Stimulated activated naive B cell treated with anti-CD40 and anti-IgM and Interleukin-4, amounts not matched to agents 10 μg/mL and 1 μg/mL and 100 μg/mL, for 72 hours (primary cell): ENCODE measurements around the gene ZNF550.
"Not testable (repeated sequence)": the region's sequence is repeated elsewhere in the genome, so short reads cannot be mapped to it uniquely, and the experiment has no call there.

Experiments
- ATAC-seq, 2 donors: fragments of 150-1000 bp; cut with Tn5 transposase; replicated peaks; 2 replicates each; pipeline ENCODE4 v1.10.0; 2021; ENCODE audit warnings: moderate library complexity in 1 of 2
- DNase-seq: peaks from one replicate; pipeline ENCODE4 v3.0.0; 2021
- H3K27ac Mint-ChIP-seq: one replicate; pipeline ENCODE4 v1.8.0; 2022; ENCODE audit warnings: mild to moderate bottlenecking, mixed read lengths
- H3K27me3 Mint-ChIP-seq, 2 donors: one replicate each; pipeline ENCODE4 v1.8.0; 2022; ENCODE audit warnings: mixed read lengths in 2 of 2
- H3K36me3 Mint-ChIP-seq, 2 donors: one replicate each; pipeline ENCODE4 v1.8.0; 2022; ENCODE audit warnings: mixed read lengths in 2 of 2, mild to moderate bottlenecking in 1 of 2
- H3K4me1 Mint-ChIP-seq, 2 donors: one replicate each; pipeline ENCODE4 v1.8.0; 2022; ENCODE audit warnings: mixed read lengths in 2 of 2, mild to moderate bottlenecking in 1 of 2
- H3K4me3 Mint-ChIP-seq, 2 donors: one replicate each; pipeline ENCODE4 v1.8.0; 2022; ENCODE audit warnings: mild to moderate bottlenecking in 2 of 2, mixed read lengths in 2 of 2, moderate library complexity in 1 of 2
- H3K9me3 Mint-ChIP-seq, 2 donors: one replicate each; pipeline ENCODE4 v1.8.0; 2022; ENCODE audit warnings: mixed read lengths in 2 of 2, mild to moderate bottlenecking in 1 of 2

ZNF550 gene

DNA sequence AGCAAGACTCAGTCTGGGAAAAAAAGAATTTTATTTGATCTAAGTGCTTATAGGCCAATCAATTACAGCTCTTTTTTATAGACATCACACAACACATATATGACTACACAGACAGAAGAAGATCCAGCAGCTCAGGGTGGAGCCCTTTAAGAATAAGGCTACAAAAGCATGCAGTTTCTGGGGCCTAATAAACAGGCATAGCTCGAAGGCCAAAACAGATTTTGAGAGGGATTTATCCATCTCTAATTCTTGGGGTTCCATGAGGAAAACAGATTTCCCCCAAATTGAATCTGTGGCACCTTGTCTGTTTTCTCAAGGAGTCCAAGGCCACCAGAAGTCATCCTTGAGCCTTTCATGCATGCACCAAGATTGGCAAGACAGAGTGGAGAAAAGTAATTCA, 3.9 kb upstream of the ZNF550 start:
- Mint-ChIP-seq H3K4me1 (peaks cover 14 to 17% of the 10 kb centered on the region in 2 donors), H3K27ac (no peak overlapping the region), H3K9me3 (peaks cover 30 to 34% of the 10 kb centered on the region in 2 donors), H3K4me3 (no peak overlapping the region), H3K36me3 (peaks cover 14 to 45% of the 10 kb centered on the region in 2 donors), H3K27me3 (peaks cover 0 to 9% of the 10 kb centered on the region in 2 donors)
- ATAC-seq (no peak), DNase-seq (no peak)

DNA sequence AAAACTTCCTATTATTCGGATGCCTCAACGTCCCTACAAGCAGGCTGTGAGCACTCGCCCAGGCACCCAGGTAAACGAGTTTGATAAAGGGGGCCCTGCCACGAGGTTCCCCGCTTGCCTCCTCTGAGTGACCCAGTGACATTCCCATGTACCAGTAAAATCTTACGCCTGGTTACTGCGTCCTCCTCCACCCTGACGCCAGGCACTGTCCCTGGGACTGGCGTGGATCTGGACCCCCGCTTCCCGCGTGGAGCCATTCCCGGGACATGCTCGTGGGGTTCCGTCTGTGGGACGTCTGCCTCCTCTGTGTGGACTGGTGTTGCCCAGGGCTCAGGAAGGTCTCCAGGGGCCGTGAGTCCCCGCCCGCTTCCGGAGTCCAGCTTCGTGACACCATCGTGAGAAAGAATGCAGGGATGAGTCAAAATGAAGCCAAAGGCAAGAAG, 407 bp upstream of the ZNF550 start:
- peak overlapping the region; percentile 89 for H3K27ac Mint-ChIP-seq
- peaks cover 29 to 32% of the 10 kb centered on the region in 2 donors for H3K4me1 Mint-ChIP-seq
- peak overlapping the region; percentile 95 to 96 for H3K4me3 Mint-ChIP-seq
- peaks cover 29 to 48% of the 10 kb centered on the region in 2 donors for H3K36me3 Mint-ChIP-seq
- peak; percentile 2 for DNase-seq
- peaks cover 0 to 9% of the 10 kb centered on the region in 2 donors for H3K27me3 Mint-ChIP-seq
- peak; percentile 10 to 21 for ATAC-seq
- H3K9me3 Mint-ChIP-seq: peaks cover 6 to 14% of the 10 kb centered on the region in 2 donors

DNA sequence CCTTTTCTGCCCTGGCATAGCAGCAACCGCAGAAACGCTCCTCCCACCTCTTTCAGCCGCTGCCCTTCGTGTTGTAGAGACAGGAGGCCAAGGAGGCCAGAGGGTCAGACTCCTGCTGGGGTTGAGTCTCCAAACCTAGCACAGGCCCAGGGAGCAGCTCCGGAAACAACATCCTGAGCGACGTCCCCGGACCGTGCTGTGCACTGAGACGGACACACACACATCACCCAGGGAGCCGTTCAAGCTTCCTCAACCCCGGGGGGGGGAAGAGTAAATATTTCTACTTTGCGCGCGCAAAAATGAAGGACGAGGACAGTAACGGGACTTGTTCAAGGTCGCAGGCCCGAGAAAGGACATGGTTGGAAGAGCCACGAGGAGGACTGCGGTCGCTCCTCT, 657 bp downstream of the ZNF550 start:
- peak; percentile 1 for DNase-seq
- H3K36me3 Mint-ChIP-seq: peaks cover 40 to 59% of the 10 kb centered on the region in 2 donors

DNA sequence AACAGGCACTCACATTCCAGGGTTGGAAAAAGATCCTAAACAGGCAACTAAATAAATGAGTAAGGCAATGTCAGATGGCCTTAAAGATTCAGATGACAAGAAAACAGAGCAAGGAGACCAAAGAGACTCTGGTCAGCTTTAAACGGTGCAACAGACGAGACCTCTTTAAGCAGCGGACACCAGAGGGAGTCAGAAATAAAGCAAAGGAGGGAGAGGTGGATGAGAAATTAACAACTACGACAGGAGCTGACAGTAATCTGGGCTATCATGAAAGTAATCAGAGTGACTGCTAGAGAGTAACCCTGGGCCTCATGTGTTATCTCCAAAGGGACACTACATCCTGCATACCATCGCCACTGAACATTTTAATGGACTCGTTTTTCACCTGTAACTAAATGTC, 1.1 kb downstream of the ZNF550 start:
- ATAC-seq (no peak), DNase-seq (no peak)
- Mint-ChIP-seq H3K27ac (peak overlapping the region; percentile 81), H3K36me3 (peaks cover 42 to 61% of the 10 kb centered on the region in 2 donors), H3K9me3 (peaks cover 2 to 13% of the 10 kb centered on the region in 2 donors), H3K4me1 (peaks cover 29 to 32% of the 10 kb centered on the region in 2 donors), H3K27me3 (peaks cover 0 to 9% of the 10 kb centered on the region in 2 donors), H3K4me3 (peak overlapping the region; percentile 95 to 96)

More for the DNA sequence above, 657 bp downstream of the ZNF550 start:
- Mint-ChIP-seq H3K4me3 (peak overlapping the region; percentile 95 to 96), H3K27me3 (peaks cover 0 to 9% of the 10 kb centered on the region in 2 donors), H3K4me1 (peaks cover 29 to 32% of the 10 kb centered on the region in 2 donors), H3K27ac (peak overlapping the region; percentile 95), H3K9me3 (peaks cover 4 to 15% of the 10 kb centered on the region in 2 donors)
- ATAC-seq: peak; percentile 53 to 59

DNA sequence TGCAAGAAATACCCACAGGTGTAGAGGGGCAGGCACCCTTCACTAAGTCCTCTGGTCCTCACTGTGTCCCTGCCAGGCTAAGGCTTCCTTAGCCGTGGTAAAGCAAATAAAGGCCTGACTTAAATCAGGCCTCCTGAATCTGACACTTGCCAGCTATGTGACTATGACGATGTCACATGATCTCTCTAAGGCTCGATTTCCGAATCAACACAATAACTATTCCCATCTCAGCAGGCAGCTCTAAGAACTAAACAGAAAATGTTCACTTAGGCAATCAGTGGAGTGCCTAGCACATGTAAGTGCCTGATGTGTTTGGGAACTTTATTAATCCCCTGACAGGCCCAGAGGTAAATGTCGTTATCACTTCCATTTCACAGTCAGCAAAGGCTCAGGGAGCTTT, 2.0 kb downstream of the ZNF550 start:
- Mint-ChIP-seq H3K9me3 (peaks cover 0 to 10% of the 10 kb centered on the region in 2 donors), H3K4me1 (peaks cover 29 to 32% of the 10 kb centered on the region in 2 donors), H3K27ac (no peak overlapping the region), H3K4me3 (peak overlapping the region; percentile 95 to 96), H3K36me3 (peaks cover 48 to 67% of the 10 kb centered on the region in 2 donors), H3K27me3 (peaks cover 0 to 9% of the 10 kb centered on the region in 2 donors)
- ATAC-seq (no peak), DNase-seq (no peak)

DNA sequence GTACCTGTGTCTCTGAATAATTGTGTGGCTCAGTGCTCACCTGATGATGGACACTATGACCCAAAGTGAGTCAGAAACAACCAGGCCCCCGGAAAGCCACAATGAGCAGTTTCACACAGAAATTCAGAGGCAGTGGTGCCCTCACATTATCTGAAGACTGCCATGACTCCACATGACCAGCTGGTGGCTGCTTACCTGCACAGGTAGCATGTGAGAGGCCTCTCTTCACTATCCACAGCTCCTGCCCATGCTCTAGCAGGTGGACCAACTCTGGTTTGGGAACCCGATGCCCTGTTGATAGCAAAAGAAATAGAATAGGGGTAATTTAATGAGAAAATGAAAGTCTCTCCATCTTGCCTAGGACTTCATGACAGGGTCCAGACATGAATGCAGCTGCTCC, 7.2 kb downstream of the ZNF550 start:
- peaks cover 4 to 7% of the 10 kb centered on the region in 2 donors for H3K4me1 Mint-ChIP-seq
- H3K27me3 Mint-ChIP-seq: no peaks in the 10 kb centered on the region
- no peak overlapping the region for H3K27ac Mint-ChIP-seq
- ATAC-seq (no peak), DNase-seq (no peak)
- H3K36me3 Mint-ChIP-seq: peaks cover 86 to 93% of the 10 kb centered on the region in 2 donors
- H3K9me3 Mint-ChIP-seq: peaks cover 15 to 24% of the 10 kb centered on the region in 2 donors
- H3K4me3 Mint-ChIP-seq: no peak overlapping the region

DNA sequence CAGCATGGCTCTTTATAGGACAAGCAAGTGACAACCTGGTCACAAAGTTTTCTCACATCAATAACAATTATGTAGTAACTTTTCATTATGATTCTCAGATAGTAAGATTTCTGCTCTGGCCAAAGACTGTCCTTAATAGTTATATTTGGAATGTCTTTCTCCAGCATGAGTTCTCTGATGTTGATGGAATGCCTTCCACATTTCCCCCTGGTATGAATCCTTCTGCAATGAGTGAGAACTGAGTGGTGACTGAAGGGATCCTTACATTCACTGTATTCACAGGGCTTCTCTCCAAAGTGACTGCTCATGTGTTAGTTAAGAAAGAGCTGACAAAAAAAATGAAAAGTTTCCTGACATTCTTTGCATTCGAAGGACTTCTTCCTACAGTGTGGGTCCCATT, 13.2 kb downstream of the ZNF550 start:
- H3K9me3 Mint-ChIP-seq: peaks cover 31 to 51% of the 10 kb centered on the region in 2 donors
- peaks cover 0 to 2% of the 10 kb centered on the region in 2 donors for H3K4me1 Mint-ChIP-seq
- no peak for ATAC-seq

DNA sequence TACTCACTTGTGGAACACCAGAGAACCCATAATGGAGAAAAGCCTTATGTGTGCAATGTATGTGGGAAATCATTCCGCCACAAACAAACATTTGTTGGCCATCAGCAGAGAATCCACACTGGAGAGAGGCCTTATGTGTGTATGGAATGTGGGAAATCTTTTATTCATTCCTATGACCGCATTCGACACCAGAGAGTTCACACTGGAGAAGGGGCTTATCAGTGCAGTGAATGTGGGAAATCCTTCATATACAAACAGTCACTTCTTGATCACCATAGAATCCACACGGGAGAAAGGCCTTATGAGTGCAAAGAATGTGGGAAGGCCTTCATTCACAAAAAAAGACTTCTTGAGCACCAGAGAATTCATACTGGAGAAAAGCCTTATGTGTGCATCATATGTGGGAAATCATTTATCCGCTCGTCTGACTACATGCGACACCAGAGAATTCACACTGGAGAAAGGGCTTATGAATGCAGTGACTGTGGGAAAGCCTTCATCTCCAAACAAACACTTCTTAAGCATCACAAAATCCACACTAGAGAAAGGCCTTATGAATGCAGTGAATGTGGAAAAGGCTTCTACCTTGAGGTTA, 21.6 kb downstream of the ZNF550 start:
- DNase-seq: no peak
- H3K9me3 Mint-ChIP-seq: peaks cover 54 to 60% of the 10 kb centered on the region in 2 donors
- H3K4me1 Mint-ChIP-seq: peaks cover 0 to 6% of the 10 kb centered on the region in 2 donors
- peak overlapping the region; percentile 17 for H3K27ac Mint-ChIP-seq
- no peaks in the 10 kb centered on the region for H3K27me3 Mint-ChIP-seq
- H3K4me3 Mint-ChIP-seq: no peak overlapping the region
- ATAC-seq: no peak
- H3K36me3 Mint-ChIP-seq: peaks cover 96 to 97% of the 10 kb centered on the region in 2 donors

More for the DNA sequence above, 13.2 kb downstream of the ZNF550 start:
- Mint-ChIP-seq H3K27ac (no peak overlapping the region), H3K4me3 (no peak overlapping the region), H3K27me3 (no peaks in the 10 kb centered on the region), H3K36me3 (peaks cover 85 to 93% of the 10 kb centered on the region in 2 donors)
- no peak for DNase-seq

DNA sequence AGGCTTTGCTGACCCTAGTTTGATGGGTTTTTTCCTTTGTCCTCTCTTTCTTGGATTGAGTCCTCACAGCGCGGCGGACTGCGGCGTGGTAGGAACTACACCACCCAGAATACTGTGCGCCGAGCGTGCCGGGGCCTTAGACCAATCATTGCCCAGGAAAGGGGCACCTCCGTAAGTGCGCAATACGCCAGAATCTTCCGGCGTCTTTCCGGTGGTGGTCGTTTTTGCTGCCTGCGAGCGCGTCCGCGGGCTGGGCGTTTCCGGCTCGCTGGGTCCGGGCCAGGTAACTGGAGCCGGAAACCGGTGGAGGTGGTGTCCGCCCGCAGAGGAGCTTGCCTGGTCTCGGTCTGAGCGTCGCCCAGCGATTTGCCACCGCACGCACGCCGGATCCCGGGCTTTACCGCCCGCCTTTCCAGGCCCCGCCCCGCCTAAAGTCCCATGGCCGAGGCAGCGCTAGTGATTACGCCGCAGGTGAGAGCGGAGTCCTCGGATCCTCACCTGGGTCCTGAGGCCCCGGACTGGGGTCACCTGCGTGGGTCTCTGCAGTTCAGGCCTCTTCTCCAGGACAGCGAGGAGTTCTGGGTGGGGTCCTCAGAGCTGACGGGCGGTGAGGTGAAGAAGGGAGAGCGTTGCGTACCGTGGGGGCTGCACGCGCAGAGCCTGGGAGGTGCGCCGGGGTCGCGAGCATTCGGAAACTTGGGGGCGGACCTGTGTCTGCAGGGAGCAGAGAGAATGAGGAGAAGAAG, 32.4 kb downstream of the ZNF550 start, which contains the start of gene ZNF549:
Gene ZNF549 (plus strand): TSS at position 221 of the 746 bp plus-strand sequence. CDS start 218 bp downstream, at position 439.
- Mint-ChIP-seq H3K36me3 (peaks cover 21 to 25% of the 10 kb centered on the region in 2 donors), H3K4me3 (peak within 1 kb of the TSS; percentile 93 to 96), H3K27ac (peak within 1 kb of the TSS; percentile 94), H3K4me1 (peaks cover 14% of the 10 kb centered on the region in 2 donors), H3K27me3 (no peaks in the 10 kb centered on the region), H3K9me3 (peaks cover under 1 to 3% of the 10 kb centered on the region in 2 donors)
- ATAC-seq (peak; percentile 100), DNase-seq (peak; percentile 87)

DNA sequence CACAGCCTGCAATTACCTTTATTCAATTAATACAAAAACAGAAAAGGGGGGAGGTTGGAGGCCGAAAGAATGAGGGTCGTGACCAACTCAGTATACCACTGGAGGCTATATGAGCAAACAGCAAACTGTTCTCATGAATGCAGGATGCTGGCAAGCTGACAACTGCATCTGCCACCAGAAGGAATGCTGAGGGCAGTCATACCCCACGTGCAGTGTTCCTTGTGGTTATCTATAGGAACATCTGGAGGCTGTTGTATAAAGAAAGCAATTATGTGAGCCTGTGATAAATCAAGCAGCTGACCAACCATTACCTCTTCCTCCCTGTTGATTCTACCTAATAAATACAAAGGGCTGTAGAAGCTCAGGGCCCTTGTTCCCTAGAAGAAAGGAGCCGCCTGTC, 41.6 kb downstream of the ZNF550 start:
- DNase-seq, H3K4me3 Mint-ChIP-seq, H3K27ac Mint-ChIP-seq, H3K27me3 Mint-ChIP-seq, ATAC-seq, H3K4me1 Mint-ChIP-seq: not testable (repeated sequence)
- Mint-ChIP-seq H3K9me3 (peaks cover 20 to 32% of the 10 kb centered on the region in 2 donors), H3K36me3 (peaks cover 52 to 54% of the 10 kb centered on the region in 2 donors)

DNA sequence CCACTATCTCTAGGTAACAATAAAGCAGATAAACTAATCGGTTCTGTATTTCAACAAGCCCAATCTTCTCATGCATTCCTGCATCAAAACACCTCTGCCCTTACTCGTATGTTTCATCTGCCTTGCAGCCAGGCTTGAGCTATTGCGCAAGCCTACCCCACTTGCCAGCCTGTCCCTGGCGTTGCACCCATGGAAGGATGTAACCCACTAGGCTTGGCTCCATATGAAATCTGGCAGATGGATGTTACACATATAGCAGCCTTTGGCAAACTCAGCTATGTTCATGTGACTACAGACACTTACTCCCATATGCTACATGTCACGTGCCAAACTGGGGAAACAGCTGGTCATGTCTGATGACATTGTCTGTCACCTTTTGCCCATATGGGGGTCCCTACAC, 44.4 kb downstream of the ZNF550 start:
- Mint-ChIP-seq H3K9me3 (peaks cover 29 to 43% of the 10 kb centered on the region in 2 donors), H3K27ac (no peak overlapping the region), H3K27me3 (no peaks in the 10 kb centered on the region), H3K36me3 (peaks cover 64 to 68% of the 10 kb centered on the region in 2 donors), H3K4me3 (no peak overlapping the region), H3K4me1 (no peaks in the 10 kb centered on the region)
- DNase-seq: no peak
- ATAC-seq: no peak

DNA sequence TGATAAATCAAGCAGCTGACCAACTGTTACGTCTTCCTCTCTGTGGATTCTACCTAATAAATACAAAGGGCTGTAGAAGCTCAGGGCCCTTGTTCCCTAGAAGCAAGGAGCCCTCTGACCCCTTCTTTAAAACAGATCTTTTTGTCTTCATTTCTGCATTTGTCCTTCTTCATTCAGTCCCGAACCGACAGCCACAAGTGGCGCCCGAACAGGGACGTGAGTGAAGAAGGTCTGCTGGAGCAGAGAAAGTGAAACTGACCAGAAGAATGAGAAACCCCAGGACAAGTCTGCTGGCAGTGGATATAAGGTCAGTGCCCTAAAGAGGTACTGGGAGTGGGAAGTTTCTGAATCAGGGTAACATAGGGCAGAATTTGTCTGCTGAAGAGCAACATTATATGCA, 46.8 kb downstream of the ZNF550 start:
- ATAC-seq (no peak), DNase-seq (no peak)
- Mint-ChIP-seq H3K27me3 (no peaks in the 10 kb centered on the region), H3K9me3 (peaks cover 29 to 42% of the 10 kb centered on the region in 2 donors), H3K36me3 (peaks cover 76 to 83% of the 10 kb centered on the region in 2 donors), H3K4me1 (no peaks in the 10 kb centered on the region), H3K27ac (no peak overlapping the region), H3K4me3 (no peak overlapping the region)

DNA sequence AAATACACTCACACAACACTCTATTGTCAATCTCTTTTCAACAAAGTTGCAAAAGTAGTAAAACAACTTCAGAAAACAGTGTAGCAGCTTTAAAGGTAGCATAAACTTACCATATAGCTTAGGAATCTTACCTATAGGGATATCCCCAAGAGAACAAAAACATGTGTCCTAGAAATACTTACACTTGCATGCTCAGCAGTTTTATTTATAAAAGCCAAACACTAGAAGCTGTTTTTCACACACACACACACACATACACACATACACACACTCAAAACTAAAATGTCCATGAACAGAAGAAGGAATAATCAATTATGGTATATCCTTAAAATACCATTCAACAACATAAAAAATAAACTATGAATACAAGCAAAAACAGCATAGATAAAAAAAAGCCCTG, 48.2 kb downstream of the ZNF550 start:
- H3K4me3 Mint-ChIP-seq: no peak overlapping the region
- ATAC-seq (no peak), DNase-seq (no peak)
- peaks cover 29 to 42% of the 10 kb centered on the region in 2 donors for H3K9me3 Mint-ChIP-seq
- no peaks in the 10 kb centered on the region for H3K27me3 Mint-ChIP-seq
- H3K36me3 Mint-ChIP-seq: peaks cover 77 to 88% of the 10 kb centered on the region in 2 donors
- H3K27ac Mint-ChIP-seq: no peak overlapping the region
- H3K4me1 Mint-ChIP-seq: no peaks in the 10 kb centered on the region

DNA sequence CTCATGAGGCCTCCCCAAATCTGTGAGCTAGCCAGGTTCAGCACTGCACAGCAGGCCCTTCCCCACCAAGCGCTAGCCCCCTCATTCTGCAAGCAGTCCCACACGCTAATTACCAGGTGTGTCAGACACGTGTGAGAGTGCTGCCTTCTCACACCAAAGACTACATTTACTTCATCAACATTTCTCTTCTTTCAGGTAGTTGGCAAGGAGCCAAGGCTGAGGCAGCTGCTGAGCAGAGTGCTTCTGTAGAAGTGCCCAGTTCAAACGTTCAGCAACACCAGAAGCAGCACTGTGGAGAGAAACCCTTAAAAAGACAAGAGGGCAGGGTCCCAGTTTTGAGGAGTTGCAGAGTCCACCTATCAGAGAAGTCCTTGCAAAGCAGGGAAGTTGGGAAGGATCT, 53.5 kb downstream of the ZNF550 start:
- no peak overlapping the region for H3K27ac Mint-ChIP-seq
- ATAC-seq (no peak), DNase-seq (no peak)
- peaks cover 20 to 22% of the 10 kb centered on the region in 2 donors for H3K9me3 Mint-ChIP-seq
- peaks cover 10 to 22% of the 10 kb centered on the region in 2 donors for H3K4me1 Mint-ChIP-seq
- no peaks in the 10 kb centered on the region for H3K27me3 Mint-ChIP-seq
- H3K36me3 Mint-ChIP-seq: peaks cover 73 to 84% of the 10 kb centered on the region in 2 donors
- no peak overlapping the region for H3K4me3 Mint-ChIP-seq
